ENCODE measurements around the gene SCG2. TPM values are rescaled to one million over a fixed set of nuclear protein-coding genes. Genes with fewer than 3 reads are reported as not detected.

The SCG2 gene
- total RNA-seq, 1 donor from 2014 or later = 2.0 TPM

DNA sequence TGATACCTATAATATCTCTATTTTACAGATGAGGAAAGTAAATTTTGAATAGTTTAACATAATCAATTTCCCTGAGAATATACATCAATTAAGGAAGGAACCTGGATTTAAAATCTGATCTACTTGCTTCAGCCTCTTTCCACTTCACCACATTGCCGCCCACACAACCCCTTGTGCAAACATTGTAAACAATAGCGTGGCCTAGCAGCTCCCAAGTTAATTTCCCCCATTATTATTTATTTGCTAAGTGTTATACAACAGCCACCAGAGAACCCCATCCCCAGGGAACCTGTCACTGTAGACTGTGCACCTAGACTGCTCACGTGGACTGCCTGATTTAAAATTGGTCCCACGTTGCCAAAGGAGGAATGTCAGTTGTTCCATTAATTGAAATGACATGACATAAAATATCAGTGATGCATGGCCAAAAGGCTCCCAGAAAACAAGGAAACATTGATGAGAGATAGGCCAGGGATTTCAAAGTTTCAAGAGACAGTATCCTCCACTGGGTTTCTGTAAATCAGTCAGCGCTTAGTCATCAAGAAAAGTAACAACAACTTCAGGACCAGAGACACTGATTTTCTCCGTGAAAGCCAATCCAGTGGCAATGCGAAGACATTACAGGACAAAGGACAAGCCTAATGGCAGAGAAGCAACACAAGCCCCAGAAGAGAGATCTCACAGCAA is 41.3 kb downstream of the SCG2 start:
- TF ChIP-seq, protein P1, sequence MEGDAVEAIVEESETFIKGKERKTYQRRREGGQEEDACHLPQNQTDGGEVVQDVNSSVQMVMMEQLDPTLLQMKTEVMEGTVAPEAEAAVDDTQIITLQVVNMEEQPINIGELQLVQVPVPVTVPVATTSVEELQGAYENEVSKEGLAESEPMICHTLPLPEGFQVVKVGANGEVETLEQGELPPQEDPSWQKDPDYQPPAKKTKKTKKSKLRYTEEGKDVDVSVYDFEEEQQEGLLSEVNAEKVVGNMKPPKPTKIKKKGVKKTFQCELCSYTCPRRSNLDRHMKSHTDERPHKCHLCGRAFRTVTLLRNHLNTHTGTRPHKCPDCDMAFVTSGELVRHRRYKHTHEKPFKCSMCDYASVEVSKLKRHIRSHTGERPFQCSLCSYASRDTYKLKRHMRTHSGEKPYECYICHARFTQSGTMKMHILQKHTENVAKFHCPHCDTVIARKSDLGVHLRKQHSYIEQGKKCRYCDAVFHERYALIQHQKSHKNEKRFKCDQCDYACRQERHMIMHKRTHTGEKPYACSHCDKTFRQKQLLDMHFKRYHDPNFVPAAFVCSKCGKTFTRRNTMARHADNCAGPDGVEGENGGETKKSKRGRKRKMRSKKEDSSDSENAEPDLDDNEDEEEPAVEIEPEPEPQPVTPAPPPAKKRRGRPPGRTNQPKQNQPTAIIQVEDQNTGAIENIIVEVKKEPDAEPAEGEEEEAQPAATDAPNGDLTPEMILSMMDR (IDR thresholded peaks at IDR 0.05; ENCODE audit: unreplicated experiment) = no peak
- Mint-ChIP-seq H3K9me3 (no peaks in the 10 kb centered on the region), H3K4me1 (peaks cover 4% of the 10 kb centered on the region), H3K4me3 (no peak overlapping the region), H3K36me3 (no peaks in the 10 kb centered on the region), H3K27me3 (ENCODE audit: low read depth) (no peaks in the 10 kb centered on the region), H3K27ac (no peak overlapping the region)
- DNase-seq (ENCODE audit: low spot score in 2 of 2, unreplicated experiment in 2 of 2) = no peak

DNA sequence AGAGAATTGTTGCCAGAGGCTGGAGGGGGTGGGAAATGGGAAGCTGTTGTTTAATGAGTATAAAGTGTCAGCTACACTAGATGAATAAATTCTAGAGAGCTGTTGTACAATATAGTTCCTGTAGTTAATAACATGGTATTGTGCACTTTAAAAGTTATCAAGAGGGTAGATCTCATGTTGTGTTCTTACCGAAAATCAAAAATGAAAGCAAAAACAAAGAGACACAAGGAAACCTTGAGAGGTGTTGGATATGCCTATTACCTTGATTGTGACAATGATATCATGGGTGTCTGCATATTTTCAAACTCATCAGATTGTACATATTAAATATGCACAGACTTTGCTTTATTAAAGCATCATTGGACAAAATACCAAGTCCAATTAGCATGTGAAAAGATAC is 43.2 kb downstream of the SCG2 start:
- Mint-ChIP-seq H3K4me1 (no peaks in the 10 kb centered on the region), H3K4me3 (no peak overlapping the region), H3K36me3 (no peaks in the 10 kb centered on the region), H3K27ac (no peak overlapping the region), H3K27me3 (ENCODE audit: low read depth) (peaks cover 6% of the 10 kb centered on the region), H3K9me3 (no peaks in the 10 kb centered on the region)
- TF ChIP-seq, protein P1 (IDR thresholded peaks at IDR 0.05; ENCODE audit: unreplicated experiment) = no peak
- no peak for DNase-seq (ENCODE audit: low spot score in 2 of 2, unreplicated experiment in 2 of 2)

DNA sequence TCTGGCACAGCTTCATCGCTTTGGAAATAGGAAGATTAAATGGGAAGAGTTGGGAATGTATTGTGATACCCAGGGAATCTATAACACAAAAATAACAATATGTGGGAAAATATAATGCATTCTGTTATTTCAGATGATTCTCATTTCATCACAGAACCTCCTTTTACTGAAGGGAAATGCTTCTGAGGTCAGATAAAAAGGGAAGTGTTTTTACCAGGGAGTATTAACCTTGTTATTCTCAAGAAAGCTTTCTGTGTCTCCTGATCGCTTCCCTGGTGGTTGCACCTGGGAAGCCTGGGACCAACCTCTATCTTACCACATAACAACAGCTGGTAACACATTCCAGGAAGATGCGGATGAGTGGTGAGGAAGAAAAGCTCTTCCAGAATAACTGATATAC is 47.2 kb downstream of the SCG2 start:
- H3K36me3 Mint-ChIP-seq = no peaks in the 10 kb centered on the region
- peaks cover under 1% of the 10 kb centered on the region for H3K4me1 Mint-ChIP-seq
- TF ChIP-seq, protein P1 (IDR thresholded peaks at IDR 0.05; ENCODE audit: unreplicated experiment) = no peak
- peaks cover 10% of the 10 kb centered on the region for H3K27me3 Mint-ChIP-seq (ENCODE audit: low read depth)
- no peak overlapping the region for H3K27ac Mint-ChIP-seq
- no peaks in the 10 kb centered on the region for H3K9me3 Mint-ChIP-seq
- DNase-seq (ENCODE audit: low spot score in 2 of 2, unreplicated experiment in 2 of 2) = no peak
- H3K4me3 Mint-ChIP-seq = no peak overlapping the region

DNA sequence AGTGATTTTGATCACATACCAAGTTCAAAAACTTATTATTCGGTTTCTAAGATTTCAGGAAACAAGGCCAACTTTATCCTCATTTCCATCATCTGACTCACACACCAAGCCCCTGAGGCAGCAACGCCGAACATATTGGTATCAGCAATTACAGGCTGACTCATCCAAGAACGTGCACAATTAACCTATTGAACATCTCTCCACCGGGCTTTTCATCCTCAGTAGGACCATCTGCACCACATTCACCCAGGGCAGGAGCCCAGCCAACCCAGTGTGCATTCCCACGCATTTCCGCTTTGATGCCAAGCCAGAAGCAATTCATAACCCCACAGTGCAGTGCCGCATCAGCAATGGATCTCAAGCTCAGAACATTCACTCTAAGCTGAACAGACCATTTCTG is 52.9 kb downstream of the SCG2 start:
- H3K36me3 Mint-ChIP-seq = no peaks in the 10 kb centered on the region
- no peaks in the 10 kb centered on the region for H3K9me3 Mint-ChIP-seq
- peaks cover 9% of the 10 kb centered on the region for H3K4me1 Mint-ChIP-seq
- DNase-seq (ENCODE audit: low spot score in 2 of 2, unreplicated experiment in 2 of 2) = peak in 1 of 2 experiments; percentile 44
- TF ChIP-seq, protein P1 (IDR thresholded peaks at IDR 0.05; ENCODE audit: unreplicated experiment) = no peak
- H3K27ac Mint-ChIP-seq = no peak overlapping the region
- H3K4me3 Mint-ChIP-seq = no peak overlapping the region
- peaks cover 6% of the 10 kb centered on the region for H3K27me3 Mint-ChIP-seq (ENCODE audit: low read depth)

DNA sequence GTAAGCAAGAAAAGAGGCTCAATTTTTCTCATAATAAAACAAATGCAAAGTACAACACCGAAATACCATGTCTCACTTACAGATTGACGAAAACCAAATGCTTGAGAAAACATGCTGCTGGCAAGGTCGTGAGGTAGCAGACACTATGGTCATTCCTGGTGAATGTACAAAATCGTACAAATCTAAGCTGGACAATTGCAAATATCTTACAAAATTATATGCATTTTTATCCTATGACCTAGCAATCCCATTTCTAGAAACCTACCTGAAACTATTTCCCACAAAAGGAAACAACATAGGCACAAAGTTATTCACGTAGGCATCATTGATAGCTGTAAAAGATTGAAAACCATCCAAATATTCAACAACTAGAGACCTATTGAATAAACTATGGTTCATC is 54.0 kb downstream of the SCG2 start:
- peaks cover 9% of the 10 kb centered on the region for H3K4me1 Mint-ChIP-seq
- H3K27me3 Mint-ChIP-seq (ENCODE audit: low read depth) = peaks cover 1% of the 10 kb centered on the region
- TF ChIP-seq, protein P1 (IDR thresholded peaks at IDR 0.05; ENCODE audit: unreplicated experiment) = no peak
- H3K4me3 Mint-ChIP-seq = no peak overlapping the region
- DNase-seq (ENCODE audit: low spot score in 2 of 2, unreplicated experiment in 2 of 2) = no peak
- H3K9me3 Mint-ChIP-seq = no peaks in the 10 kb centered on the region
- H3K36me3 Mint-ChIP-seq = no peaks in the 10 kb centered on the region
- H3K27ac Mint-ChIP-seq = no peak overlapping the region

Other genes with a start within 250 kb of the SCG2 start
- gene AP1S3, start 235.2 kb upstream of the SCG2 start, total RNA-seq = 18.0 to 23.2 TPM (median 18.5 TPM) in 3 replicates

All from mesothelial cell of epicardium (in vitro differentiated cells).